H1 (cell line): ENCODE results near the gene CTTNBP2NL. TPM values are rescaled to one million over a fixed set of nuclear protein-coding genes. Genes with fewer than 3 reads are reported as not detected.

Experiments
- CTCF ChIA-PET: fragments of 300-600 bp; sonication (Branson Sonifier 250); formaldehyde crosslinking; loops from one replicate; lab custom pipeline; 2021; ENCODE audit not compliant: partially characterized antibody; lab: Charles Lee
- POLR2A ChIA-PET: fragments of 300-600 bp; sonication (Branson Sonifier 250); formaldehyde crosslinking; loops from one replicate; lab custom pipeline; 2021; ENCODE audit warnings: inconsistent platforms; ENCODE audit not compliant: partially characterized antibody; lab: Charles Lee
- DNase-seq, 2 experiments: peaks; one replicate each; pipeline versions ENCODE4 v3.0.0 to v3.0.0-alpha.2; 2010 to 2022; ENCODE audit warnings: low spot score in 2 of 2, low read depth in 1 of 2, mixed read lengths in 1 of 2
- FAIRE-seq: peaks from 2 replicates; lab custom pipeline; 2011; peaks lifted over from hg19 to GRCh38; lab: Jason Lieb, UNC
- H2AFZ ChIP-seq: 2 replicates; pipeline ENCODE4 v1.8.1; 2012; ENCODE audit warnings: low read length, inconsistent platforms
- H2AK5ac ChIP-seq: 2 replicates; pipeline ENCODE4 v1.6.1; 2013; ENCODE audit warnings: low read depth, low read length
- H2BK120ac ChIP-seq: replicated peaks from 2 replicates; pipeline ENCODE3; 2013; ENCODE audit warnings: low read depth, low read length, inconsistent platforms
- H2BK12ac ChIP-seq: 2 replicates; pipeline ENCODE4 v1.6.1; 2013; ENCODE audit warnings: low read depth, low read length
- H2BK15ac ChIP-seq: 2 replicates; pipeline ENCODE4 v1.6.1; 2013; ENCODE audit warnings: low read length
- H2BK20ac ChIP-seq: 2 replicates; pipeline ENCODE4 v1.6.1; 2013; ENCODE audit warnings: low read length
- H2BK5ac ChIP-seq: 2 replicates; pipeline ENCODE4 v1.6.1; 2013; ENCODE audit warnings: low read depth, low read length
- H3K14ac ChIP-seq: 2 replicates; pipeline ENCODE4 v1.6.1; 2013; ENCODE audit warnings: inconsistent platforms; ENCODE audit not compliant: insufficient read length
- H3K18ac ChIP-seq: 2 replicates; pipeline ENCODE4 v1.6.1; 2013; ENCODE audit warnings: low read length; ENCODE audit errors: extremely low read depth
- H3K23ac ChIP-seq: 2 replicates; pipeline ENCODE4 v1.6.1; 2013; ENCODE audit warnings: inconsistent platforms; ENCODE audit not compliant: insufficient read length
- H3K23me2 ChIP-seq: 2 replicates; pipeline ENCODE4 v1.6.1; 2013; ENCODE audit warnings: low read depth, low read length
- H3K27ac ChIP-seq: 2 replicates; pipeline ENCODE4 v1.6.1; 2011; ENCODE audit warnings: low read depth, low read length, inconsistent platforms
- H3K27me3 ChIP-seq, 4 experiments: replicated peaks in 1 of 4; 1 replicate in 1 of 4; 2 replicates in 3 of 4; pipeline versions ENCODE4 v1.6.1 to v1.8.1; 2011 to 2013; ENCODE audit warnings: low read length in 3 of 4, mild to moderate bottlenecking in 3 of 4, inconsistent platforms in 2 of 4, mixed read lengths in 2 of 4, moderate library complexity in 1 of 4; ENCODE audit not compliant: control insufficient read depth in 3 of 4, insufficient read depth in 3 of 4; ENCODE audit errors: extremely low read depth in 1 of 4
- H3K36me3 ChIP-seq, 4 experiments: 2 replicates each; pipeline versions ENCODE4 v1.6.1 to v1.8.1; 2011 to 2013; ENCODE audit warnings: mild to moderate bottlenecking in 4 of 4, low read length in 3 of 4, moderate library complexity in 2 of 4, control low read depth in 1 of 4, inconsistent platforms in 1 of 4; ENCODE audit not compliant: insufficient read depth in 4 of 4, control insufficient read depth in 2 of 4
- H3K4ac ChIP-seq: replicated peaks from 2 replicates; pipeline ENCODE3; 2013; ENCODE audit warnings: low read length, low read depth, mixed read lengths, inconsistent platforms; ENCODE audit not compliant: insufficient read length
- H3K4me1 ChIP-seq, 4 experiments: replicated peaks in 1 of 4; 1 replicate in 1 of 4; 2 replicates in 3 of 4; pipeline versions ENCODE4 v1.6.1 to v1.8.1; 2011 to 2013; ENCODE audit warnings: low read length in 3 of 4, inconsistent platforms in 2 of 4, mixed read lengths in 1 of 4; ENCODE audit not compliant: insufficient read depth in 4 of 4, control insufficient read depth in 3 of 4
- H3K4me2 ChIP-seq, 2 experiments: 2 replicates each; pipeline versions ENCODE4 v1.6.1 to v1.8.1; 2011 to 2013; ENCODE audit warnings: low read depth in 2 of 2, low read length in 2 of 2, control low read depth in 1 of 2, inconsistent platforms in 1 of 2, mild to moderate bottlenecking in 1 of 2; ENCODE audit not compliant: insufficient read depth in 1 of 2
- H3K4me3 ChIP-seq, 4 experiments: fragments of 200-600, 300-600 bp in 1 of 4; sonication (generic), shearing (Covaris generic), sonication (Bioruptor Twin) in 1 of 4; 2 replicates each; pipeline versions ENCODE4 v1.5.1 to v1.8.1; 2011 to 2016; ENCODE audit warnings: low read length in 4 of 4, low read depth in 3 of 4, control low read depth in 2 of 4, inconsistent platforms in 2 of 4, mild to moderate bottlenecking in 2 of 4, mixed read lengths in 1 of 4, moderate library complexity in 1 of 4; ENCODE audit not compliant: insufficient read depth in 2 of 4; ENCODE audit errors: extremely low read depth in 1 of 4
- H3K56ac ChIP-seq: replicated peaks from 2 replicates; pipeline ENCODE3; 2013; ENCODE audit warnings: low read depth, mild to moderate bottlenecking, mixed read lengths, low read length, inconsistent platforms; ENCODE audit not compliant: insufficient read length
- H3K79me1 ChIP-seq: 2 replicates; pipeline ENCODE4 v1.6.1; 2013; ENCODE audit warnings: low read depth, low read length, control low read depth
- H3K79me2 ChIP-seq, 2 experiments: 2 replicates each; pipeline versions ENCODE4 v1.6.1 to v1.8.1; 2012 to 2013; ENCODE audit warnings: low read length in 2 of 2, mild to moderate bottlenecking in 2 of 2, inconsistent platforms in 1 of 2; ENCODE audit not compliant: insufficient read depth in 2 of 2, control insufficient read depth in 1 of 2
- H3K9ac ChIP-seq, 4 experiments: replicated peaks in 1 of 4; 1 replicate in 1 of 4; 2 replicates in 3 of 4; pipeline versions ENCODE4 v1.6.1 to v1.8.1; 2011 to 2013; ENCODE audit warnings: low read depth in 3 of 4, low read length in 3 of 4, control low read depth in 2 of 4, mild to moderate bottlenecking in 2 of 4, moderate library complexity in 2 of 4, inconsistent platforms in 1 of 4; ENCODE audit errors: extremely low read depth in 1 of 4
- H3K9me3 ChIP-seq, 2 experiments: 2 replicates each; pipeline versions ENCODE4 v1.6.1 to v1.8.1; 2012 to 2013; ENCODE audit warnings: mild to moderate bottlenecking in 2 of 2, moderate library complexity in 2 of 2, control low read depth in 1 of 2, inconsistent platforms in 1 of 2, low read depth in 1 of 2, low read length in 1 of 2, mixed read lengths in 1 of 2; ENCODE audit not compliant: insufficient read depth in 2 of 2
- H4K20me1 ChIP-seq, 2 experiments: replicated peaks in 1 of 2; 2 replicates each; pipeline versions ENCODE3 to v1.8.1; 2011 to 2013; ENCODE audit warnings: inconsistent platforms in 2 of 2, low read length in 2 of 2, mild to moderate bottlenecking in 1 of 2; ENCODE audit not compliant: insufficient read depth in 2 of 2, control insufficient read depth in 1 of 2
- H4K5ac ChIP-seq: 2 replicates; pipeline ENCODE4 v1.6.1; 2013; ENCODE audit warnings: low read length, low read depth, mixed read lengths, inconsistent platforms; ENCODE audit not compliant: insufficient read length
- H4K8ac ChIP-seq: 2 replicates; pipeline ENCODE4 v1.8.0; 2013; ENCODE audit warnings: mild to moderate bottlenecking, moderate library complexity, low read length, inconsistent platforms; ENCODE audit not compliant: insufficient read depth; ENCODE audit errors: extremely low read depth
- H4K91ac ChIP-seq: replicated peaks from 2 replicates; pipeline ENCODE3; 2013; ENCODE audit warnings: low read length, mixed read lengths, inconsistent platforms; ENCODE audit not compliant: insufficient read length
- BACH1 ChIP-seq: IDR thresholded peaks from 2 replicates; pipeline ENCODE4 v1.6.1; 2012; ENCODE audit warnings: low read length, improper control_type of control experiment
- CHD1 ChIP-seq: IDR thresholded peaks from 2 replicates; pipeline ENCODE4 v1.6.1; 2012; ENCODE audit warnings: low read depth, low read length, improper control_type of control experiment
- GTF2F1 ChIP-seq: IDR thresholded peaks from 2 replicates; pipeline ENCODE4 v1.6.1; 2012; ENCODE audit warnings: low read depth, low read length, improper control_type of control experiment, borderline replicate concordance
- SIRT6 ChIP-seq: IDR thresholded peaks from one replicate; pipeline ENCODE4 v1.7.1; 2012; ENCODE audit warnings: low read length, inconsistent platforms
- WGBS, 2 experiments: shearing (Covaris generic) in 1 of 2; methylation state at CpG; one replicate each; pipeline versions ENCODE4 v1.1.6 to v1.1.7; 2013 to 2015; ENCODE audit warnings: low lambda C conversion rate in 2 of 2, mixed read lengths in 2 of 2, inconsistent platforms in 1 of 2, low coverage in 1 of 2, missing lambda C conversion rate in 1 of 2; ENCODE audit not compliant: insufficient replicate concordance in 2 of 2, insufficient coverage in 1 of 2, insufficient read length in 1 of 2; ENCODE audit errors: extremely low coverage in 1 of 2, missing lambda C conversion rate in 1 of 2; 5-methylcytosine and 5-hydroxymethylcytosine counted together
- polyA plus RNA-seq, 7 experiments: library from polyadenylated mRNA; depleted of rRNA in 3 of 7; stranded (reverse) in 5 of 7; unstranded in 2 of 7; fragments of >200 nt in 5 of 7; fragments of 200-250 nt in 2 of 7; gene quantifications; 1 replicate in 5 of 7; 2 replicates in 1 of 7; 4 replicates in 1 of 7; pipeline versions ENCODE4 v1.2.1 to v1.2.3, GENCODE V29; 2011 to 2013; ENCODE audit warnings: missing spikeins in 2 of 7, mixed read lengths in 2 of 7
- total RNA-seq: library from RNA; stranded (reverse); fragmentation: NEBNext Ultra II Directional; extraction: Animal tissue kit (Norgen Biotek cat#: 25700); gene quantifications from 2 replicates; pipeline ENCODE4 v1.2.1, GENCODE V29; 2021

The CTTNBP2NL gene
- total and polyA plus RNA-seq, 2 of the 8 experiments (the other 6 are each of a cell fraction or from before 2014, with no cell fraction given), result 6.4 to 35.1 TPM

DNA sequence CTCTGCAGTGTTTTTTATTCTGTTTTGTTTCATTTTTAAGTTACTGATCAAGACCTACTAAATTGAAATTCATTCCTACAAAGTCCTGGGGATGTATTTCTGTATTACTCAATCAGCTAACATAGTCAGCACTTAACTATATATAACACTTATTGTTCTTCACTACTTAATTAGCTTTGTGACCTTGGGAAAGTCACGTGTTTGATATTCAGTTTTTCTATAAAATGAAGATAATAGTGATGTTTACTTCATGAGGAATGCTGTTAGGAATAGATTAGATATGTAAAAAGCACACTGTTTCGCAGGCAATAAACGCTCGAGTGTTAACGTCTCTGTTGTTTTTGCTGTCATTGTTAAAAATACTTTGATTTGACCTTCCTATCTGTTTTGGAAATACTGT is 44.6 kb downstream of the CTTNBP2NL start:
- no peak for FAIRE-seq
- Histone ChIP-seq H3K23ac (no peak overlapping the region), H3K36me3 (peaks cover 0 to 3% (median 1%) of the 10 kb centered on the region in 4 experiments; a peak in 3 of 8 replicates), H2BK20ac (no peak overlapping the region), H3K18ac (no peak overlapping the region), H3K9ac (no peak overlapping the region), H2AFZ (no peak overlapping the region), H3K56ac (no peak overlapping the region), H3K4ac (no peak overlapping the region), H2AK5ac (no peak overlapping the region), H3K27ac (no peak overlapping the region), H3K27me3 (no peaks in the 10 kb centered on the region)
- WGBS, 2 experiments, result 88% methylated on average over 5 of the region's 5 CpGs; no CpG with 5 or more reads in 1 of the 2 experiments
- DNase-seq, result no peak
- CTCF ChIA-PET, result interaction anchor here (2.1 kb wide), 1 partner anchor 26 kb away, joined by 5 read pairs; no protein-coding TSS in a partner anchor
- TF ChIP-seq BACH1 (no peak), SIRT6 (no peak), GTF2F1 (no peak), CHD1 (no peak)
- TF ChIP-seq, all 59 proteins: peak for 0
- H2BK120ac ChIP-seq, result no peak overlapping the region
- H3K4me3 ChIP-seq, result no peak overlapping the region
- no peak overlapping the region for H3K14ac ChIP-seq
- no peak overlapping the region for H2BK12ac ChIP-seq
- H3K79me2 ChIP-seq, result peaks cover 0 to 18% of the 10 kb centered on the region in 2 experiments; a peak in 2 of 4 replicates
- no peaks in the 10 kb centered on the region for H3K4me1 ChIP-seq
- no peak overlapping the region for H4K5ac ChIP-seq
- no peak overlapping the region for H4K8ac ChIP-seq
- H2BK15ac ChIP-seq, result no peak overlapping the region
- H3K4me2 ChIP-seq, result no peak overlapping the region
- no peak overlapping the region for H4K91ac ChIP-seq
- peaks cover 0 to 3% of the 10 kb centered on the region in 2 experiments for H4K20me1 ChIP-seq
- H3K23me2 ChIP-seq, result no peaks in the 10 kb centered on the region
- POLR2A ChIA-PET, result no interaction called here
- no peaks in the 10 kb centered on the region for H3K9me3 ChIP-seq
- no peak overlapping the region for H2BK5ac ChIP-seq
- H3K79me1 ChIP-seq, result no peaks in the 10 kb centered on the region
